ENCODE results near the gene PPM1B. TPM values are rescaled to one million over a fixed set of nuclear protein-coding genes. Genes with fewer than 3 reads are reported as not detected.
"Not testable (repeated sequence)": the region's sequence is repeated elsewhere in the genome, so short reads cannot be mapped to it uniquely, and the experiment has no call there.

PPM1B gene
- total RNA-seq, 1 experiment from 2014 or later: 41.2 TPM

- H3K4me1 ChIP-seq (replicated peaks); DNase-seq (ENCODE audit: low read depth in 1 of 2, low spot score in 2 of 2); H3K9me3 ChIP-seq (replicated peaks); H3K27ac ChIP-seq; H3K27me3 ChIP-seq (replicated peaks); H3K36me3 ChIP-seq; H3K4me3 ChIP-seq: not testable (repeated sequence)
These were observed 87.0 kb downstream of the PPM1B start for GRCh38 chr2:44255704-44256103.

GRCh38 chr2:44257802-44258201, 89.1 kb downstream of the PPM1B start:
- not testable (repeated sequence) for H3K27me3 ChIP-seq (replicated peaks); H3K4me3 ChIP-seq; H3K36me3 ChIP-seq; H3K27ac ChIP-seq; DNase-seq (ENCODE audit: low read depth in 1 of 2, low spot score in 2 of 2); H3K4me1 ChIP-seq (replicated peaks); H3K9me3 ChIP-seq (replicated peaks)

GRCh38 chr2:44267269-44267795, 98.7 kb downstream of the PPM1B start:
- H3K4me1 ChIP-seq (replicated peaks): peaks cover 14% of the 10 kb centered on the region
- H3K27ac ChIP-seq: no peak overlapping the region
- no peak for DNase-seq (ENCODE audit: low read depth in 1 of 2, low spot score in 2 of 2)
- H3K36me3 ChIP-seq: no peaks in the 10 kb centered on the region
- no peak overlapping the region for H3K4me3 ChIP-seq
- no peaks in the 10 kb centered on the region for H3K9me3 ChIP-seq (replicated peaks)
- H3K27me3 ChIP-seq (replicated peaks): no peaks in the 10 kb centered on the region

DNA sequence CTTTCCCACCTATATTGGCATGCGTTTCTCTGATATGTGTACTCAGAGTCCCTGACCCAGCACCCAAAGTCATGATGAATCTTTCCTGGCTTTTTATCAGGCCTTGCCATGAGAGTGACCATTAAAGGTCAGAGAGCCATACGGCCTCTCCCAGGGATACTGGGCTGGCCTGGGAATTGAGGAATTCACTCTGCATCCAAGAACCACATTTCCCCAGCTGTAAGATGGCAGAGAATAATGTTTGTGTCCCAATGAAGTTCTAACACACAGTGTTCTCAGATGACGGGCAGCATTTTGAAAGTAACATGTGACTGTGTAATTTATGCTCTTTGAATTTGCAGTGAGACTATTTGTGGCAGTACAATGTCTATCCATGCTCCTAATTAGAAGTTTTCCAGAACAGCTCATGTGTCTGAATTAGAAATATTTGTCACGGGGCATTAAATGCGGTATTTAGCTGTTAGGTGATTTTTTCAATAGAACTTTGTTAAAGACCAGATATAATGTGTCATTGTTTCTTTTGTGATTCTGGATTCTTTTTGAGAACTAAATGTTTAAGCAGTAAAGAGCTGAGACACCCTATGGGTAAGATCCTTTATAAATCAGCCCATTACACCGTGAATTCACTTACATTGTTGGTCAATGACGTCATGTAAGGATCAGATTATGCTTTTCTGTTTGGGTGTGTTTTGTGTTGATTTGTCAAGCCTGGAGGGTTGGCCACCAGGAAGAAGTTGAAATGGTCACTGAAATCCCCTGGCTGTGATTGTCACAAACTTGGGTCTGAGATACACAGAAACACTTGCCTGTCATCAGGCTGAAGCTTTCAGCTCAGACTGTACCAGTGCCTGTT, 99.3 kb downstream of the PPM1B start:
- Histone ChIP-seq H3K27ac (no peak overlapping the region), H3K4me1 (replicated peaks) (peaks cover 14% of the 10 kb centered on the region), H3K4me3 (no peak overlapping the region), H3K9me3 (replicated peaks) (no peaks in the 10 kb centered on the region), H3K36me3 (no peaks in the 10 kb centered on the region), H3K27me3 (replicated peaks) (no peaks in the 10 kb centered on the region)
- DNase-seq (ENCODE audit: low read depth in 1 of 2, low spot score in 2 of 2): peak in 1 of 2 experiments; percentile 49

- H3K36me3 ChIP-seq: no peaks in the 10 kb centered on the region
These were observed 101.2 kb downstream of the PPM1B start for GRCh38 chr2:44269831-44270230.

DNA sequence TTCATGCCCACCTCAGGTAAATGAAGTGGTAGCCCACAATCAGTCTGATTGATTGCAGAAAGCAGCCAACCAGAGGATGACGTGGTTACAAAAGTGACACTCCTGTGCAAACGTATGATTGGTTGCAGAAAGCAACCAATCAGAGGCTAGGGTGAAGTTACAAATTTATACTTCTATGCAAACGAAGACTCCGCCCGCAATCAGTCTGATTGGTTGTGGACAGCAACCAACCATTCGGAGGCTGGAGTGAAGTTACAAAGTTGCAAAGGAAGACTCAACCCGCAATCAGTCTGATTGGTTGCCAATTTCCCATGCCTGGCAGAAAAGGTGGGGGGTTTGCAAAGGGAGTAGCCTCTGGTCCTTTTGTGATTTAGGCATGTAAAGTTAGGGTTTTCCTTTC, 102.6 kb downstream of the PPM1B start:
- H3K36me3 ChIP-seq: no peaks in the 10 kb centered on the region
- no peak overlapping the region for H3K4me3 ChIP-seq
- DNase-seq (ENCODE audit: low read depth in 1 of 2, low spot score in 2 of 2): no peak
- no peak overlapping the region for H3K27ac ChIP-seq
- H3K4me1 ChIP-seq (replicated peaks): peaks cover 25% of the 10 kb centered on the region
- no peaks in the 10 kb centered on the region for H3K9me3 ChIP-seq (replicated peaks)
- H3K27me3 ChIP-seq (replicated peaks): no peaks in the 10 kb centered on the region

More at GRCh38 chr2:44269831-44270230, 101.2 kb downstream of the PPM1B start:
- no peaks in the 10 kb centered on the region for H3K27me3 ChIP-seq (replicated peaks)
- H3K27ac ChIP-seq: no peak overlapping the region
- DNase-seq (ENCODE audit: low read depth in 1 of 2, low spot score in 2 of 2): no peak
- H3K4me1 ChIP-seq (replicated peaks): peaks cover 14% of the 10 kb centered on the region
- no peak overlapping the region for H3K4me3 ChIP-seq
- no peaks in the 10 kb centered on the region for H3K9me3 ChIP-seq (replicated peaks)

- DNase-seq (ENCODE audit: low read depth in 1 of 2, low spot score in 2 of 2): no peak
- H3K4me3 ChIP-seq: no peak overlapping the region
- no peaks in the 10 kb centered on the region for H3K36me3 ChIP-seq
- H3K4me1 ChIP-seq (replicated peaks): peaks cover 25% of the 10 kb centered on the region
- H3K27ac ChIP-seq: no peak overlapping the region
- no peaks in the 10 kb centered on the region for H3K9me3 ChIP-seq (replicated peaks)
- no peaks in the 10 kb centered on the region for H3K27me3 ChIP-seq (replicated peaks)
These were observed 104.4 kb downstream of the PPM1B start for GRCh38 chr2:44273076-44273475.

- H3K4me1 ChIP-seq (replicated peaks): peaks cover 20% of the 10 kb centered on the region
- DNase-seq (ENCODE audit: low read depth in 1 of 2, low spot score in 2 of 2): no peak
- H3K27me3 ChIP-seq (replicated peaks): no peaks in the 10 kb centered on the region
- H3K27ac ChIP-seq: no peak overlapping the region
- no peaks in the 10 kb centered on the region for H3K9me3 ChIP-seq (replicated peaks)
- no peak overlapping the region for H3K4me3 ChIP-seq
- no peaks in the 10 kb centered on the region for H3K36me3 ChIP-seq
These were observed 104.9 kb downstream of the PPM1B start for GRCh38 chr2:44273596-44273995.

- Histone ChIP-seq H3K4me3 (no peak overlapping the region), H3K36me3 (no peaks in the 10 kb centered on the region), H3K27ac (peak overlapping the region; percentile 22), H3K9me3 (replicated peaks) (no peaks in the 10 kb centered on the region), H3K4me1 (replicated peaks) (peaks cover 17% of the 10 kb centered on the region), H3K27me3 (replicated peaks) (no peaks in the 10 kb centered on the region)
- DNase-seq (ENCODE audit: low read depth in 1 of 2, low spot score in 2 of 2): peak; percentile 47 to 65
These were observed 107.2 kb downstream of the PPM1B start for GRCh38 chr2:44275927-44276303.

DNA sequence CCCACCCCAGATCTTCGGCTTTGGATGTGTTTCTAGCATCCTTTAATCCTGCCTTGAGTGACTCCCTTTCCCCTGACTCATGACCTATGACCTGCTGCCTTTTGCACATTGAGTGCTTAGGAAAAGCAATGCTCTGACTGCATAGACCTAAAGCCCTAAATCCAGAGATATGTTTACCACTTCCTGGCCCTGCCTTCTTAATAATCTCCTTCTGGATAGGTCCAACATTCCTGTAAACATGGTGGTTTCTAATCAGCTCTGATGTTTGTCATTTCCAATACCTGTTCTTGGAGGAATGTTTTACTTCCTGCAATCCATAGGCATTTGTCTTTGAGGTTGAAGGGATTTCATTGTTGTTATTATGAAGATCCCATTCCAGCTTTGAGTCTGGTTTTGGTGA, 108.9 kb downstream of the PPM1B start:
- Histone ChIP-seq H3K4me1 (replicated peaks) (peaks cover 17% of the 10 kb centered on the region), H3K4me3 (no peak overlapping the region), H3K9me3 (replicated peaks) (no peaks in the 10 kb centered on the region), H3K27ac (no peak overlapping the region), H3K36me3 (no peaks in the 10 kb centered on the region), H3K27me3 (replicated peaks) (no peaks in the 10 kb centered on the region)
- no peak for DNase-seq (ENCODE audit: low read depth in 1 of 2, low spot score in 2 of 2)

DNA sequence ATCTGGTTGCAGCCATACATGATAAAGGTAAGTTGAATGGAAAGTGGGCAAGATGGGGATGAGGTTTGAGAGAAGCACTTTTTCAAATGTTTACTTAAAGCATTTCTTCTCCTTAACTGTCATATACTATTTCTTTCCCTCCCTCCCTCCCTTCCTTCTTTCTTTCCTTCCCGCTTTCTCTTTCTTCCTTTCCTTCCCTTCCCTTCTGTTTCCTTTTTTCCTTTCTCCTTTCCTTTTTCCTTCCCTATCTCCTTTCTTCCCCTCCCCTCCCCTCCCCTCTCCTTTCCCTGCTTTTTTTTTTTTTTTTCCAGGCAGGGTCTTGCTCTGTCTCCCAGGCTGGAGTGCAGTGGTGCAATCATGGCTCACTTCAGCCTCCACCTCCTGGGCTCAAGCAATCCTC, 112.2 kb downstream of the PPM1B start:
- peaks cover 10% of the 10 kb centered on the region for H3K4me1 ChIP-seq (replicated peaks)
- H3K9me3 ChIP-seq (replicated peaks): no peaks in the 10 kb centered on the region
- no peaks in the 10 kb centered on the region for H3K36me3 ChIP-seq
- no peak overlapping the region for H3K4me3 ChIP-seq
- DNase-seq (ENCODE audit: low read depth in 1 of 2, low spot score in 2 of 2): no peak
- no peak overlapping the region for H3K27ac ChIP-seq
- no peaks in the 10 kb centered on the region for H3K27me3 ChIP-seq (replicated peaks)

Other genes starting within 250 kb of the PPM1B start
- gene LRPPRC, start 172.9 kb upstream of the PPM1B start, total RNA-seq (2014; rRNA removed; shearing (Covaris generic)): 50.7 and 73.0 TPM in 2 replicates
- gene SLC3A1, start 106.6 kb downstream of the PPM1B start, total RNA-seq (2014; rRNA removed; shearing (Covaris generic)): not detected in 2 replicates
- gene PREPL, start 192.6 kb downstream of the PPM1B start, total RNA-seq (2014; rRNA removed; shearing (Covaris generic)): 27.3 and 39.0 TPM in 2 replicates
- gene CAMKMT, start 193.1 kb downstream of the PPM1B start, total RNA-seq (2014; rRNA removed; shearing (Covaris generic)): 4.7 and 11.6 TPM in 2 replicates